ENCODE results near the gene ARNT2. TPM values are rescaled to one million over a fixed set of nuclear protein-coding genes. Genes with fewer than 3 reads are reported as not detected.

Gene ARNT2
- polyA plus RNA-seq, 2 of the 4 experiments (the other 2 are of a cell fraction) = 8.9 to 17.0 TPM

- ChIA-PET POLR2A (no interaction called here), CTCF (interaction anchor here (2.9 kb wide), 1 partner anchor 76 kb away, joined by 11 read pairs; no protein-coding TSS in a partner anchor)
- Histone ChIP-seq H3K9me3 (no peaks in the 10 kb centered on the region), H3K27ac (no peak overlapping the region), H3K4me3 (no peak overlapping the region), H3K4me2 (no peak overlapping the region), H3K4me1 (peaks cover 47% of the 10 kb centered on the region)
- no peak for ATAC-seq
- 95% methylated on average over 7 of the region's 7 CpGs for WGBS (ENCODE audit: missing lambda C conversion rate)
- FAIRE-seq = no peak
- DNase-seq (ENCODE audit: low read depth in 1 of 2, low spot score in 1 of 2) = no peak
- TF ChIP-seq GATA3 (IDR thresholded peaks at IDR 0.05; ENCODE audit: borderline replicate concordance) = no peak
- no peak for TF ChIP-seq BHLHE40 (IDR thresholded peaks at IDR 0.05; ENCODE audit: low read depth, low read length)
- TF ChIP-seq EHMT2 (IDR thresholded peaks at IDR 0.05; ENCODE audit: low read depth) = no peak
- TF ChIP-seq TP53 (CRISPR knock-in tag; IDR thresholded peaks at IDR 0.05) = no peak
- no peak for TF ChIP-seq USF2 (IDR thresholded peaks at IDR 0.05)
Observed at GRCh38 chr15:80491163-80491847, 87.1 kb downstream of the ARNT2 start.

GRCh38 chr15:80492409-80492808 lies 88.2 kb downstream of the ARNT2 start:
- ATAC-seq = no peak
- H3K27ac ChIP-seq = peak overlapping the region in 1 of 2 experiments; percentile 32; a peak in 1 of 6 replicates
- CTCF ChIA-PET = interaction anchor here (0.7 kb wide), 1 partner anchor 94 kb away, joined by 4 read pairs; no protein-coding TSS in a partner anchor
- H3K4me2 ChIP-seq = no peak overlapping the region
- H3K4me3 ChIP-seq = no peak overlapping the region
- no peak for DNase-seq (ENCODE audit: low read depth in 1 of 2, low spot score in 1 of 2)
- POLR2A ChIA-PET = no interaction called here
- no peak for FAIRE-seq
- TF ChIP-seq RFX5 (IDR thresholded peaks at IDR 0.05) = no peak
- no peak for TF ChIP-seq MAX (IDR thresholded peaks at IDR 0.05)
- TF ChIP-seq ATOH8 (CRISPR knock-in tag; IDR thresholded peaks at IDR 0.05; ENCODE audit: low read depth) = no peak
- no peaks in the 10 kb centered on the region for H3K9me3 ChIP-seq
- WGBS (ENCODE audit: missing lambda C conversion rate) = 92% methylated on average over 2 of the region's 2 CpGs
- H3K4me1 ChIP-seq = peaks cover 47% of the 10 kb centered on the region

GRCh38 chr15:80492874-80493273 lies 88.7 kb downstream of the ARNT2 start:
- CTCF ChIA-PET = interaction anchor here (0.7 to 1.8 kb wide), 2 partner anchors 38 to 94 kb away, joined by 4 to 7 read pairs; no protein-coding TSS in a partner anchor

More at GRCh38 chr15:80492874-80493273, 88.7 kb downstream of the ARNT2 start:
- TF ChIP-seq POLR2A (IDR thresholded peaks at IDR 0.05; ENCODE audit: low read length) (no peak), CHD4 (IDR thresholded peaks at IDR 0.05; ENCODE audit: borderline replicate concordance) (no peak), CHD2 (IDR thresholded peaks at IDR 0.05; ENCODE audit: low read length, partially characterized antibody) (no peak), RNF2 (IDR thresholded peaks at IDR 0.05; ENCODE audit: borderline replicate concordance, low read depth) (no peak), HOXB13 (CRISPR knock-in tag; IDR thresholded peaks at IDR 0.05; ENCODE audit: low read depth) (no peak), NR3C1 (IDR thresholded peaks at IDR 0.05) (no peak), HMGXB4 (CRISPR knock-in tag; IDR thresholded peaks at IDR 0.05; ENCODE audit: borderline replicate concordance) (no peak), ELK1 (IDR thresholded peaks at IDR 0.05; ENCODE audit: low read depth, low read length) (no peak)
- no peaks in the 10 kb centered on the region for H3K9me3 ChIP-seq
- peak overlapping the region in 1 of 2 experiments; percentile 79; a peak in 3 of 6 replicates for H3K27ac ChIP-seq
- DNase-seq (ENCODE audit: low read depth in 1 of 2, low spot score in 1 of 2) = no peak
- H3K4me3 ChIP-seq = no peak overlapping the region
- no peak for FAIRE-seq
- peaks cover 47% of the 10 kb centered on the region for H3K4me1 ChIP-seq
- no peak overlapping the region for H3K4me2 ChIP-seq
- ATAC-seq = no peak
- 96% methylated on average over 3 of the region's 3 CpGs for WGBS (ENCODE audit: missing lambda C conversion rate)
- POLR2A ChIA-PET = no interaction called here

All from A549 (cell line).